H1 (cell line): ENCODE results near the gene PIP5K1B. TPM values are rescaled to one million over a fixed set of nuclear protein-coding genes. Genes with fewer than 3 reads are reported as not detected.

Experiments
- CTCF ChIA-PET: fragments of 300-600 bp; sonication (Branson Sonifier 250); formaldehyde crosslinking; loops from one replicate; lab custom pipeline; 2021; ENCODE audit not compliant: partially characterized antibody; lab: Charles Lee
- POLR2A ChIA-PET: fragments of 300-600 bp; sonication (Branson Sonifier 250); formaldehyde crosslinking; loops from one replicate; lab custom pipeline; 2021; ENCODE audit warnings: inconsistent platforms; ENCODE audit not compliant: partially characterized antibody; lab: Charles Lee
- DNase-seq, 2 experiments: peaks; one replicate each; pipeline versions ENCODE4 v3.0.0 to v3.0.0-alpha.2; 2010 to 2022; ENCODE audit warnings: low spot score in 2 of 2, low read depth in 1 of 2, mixed read lengths in 1 of 2
- FAIRE-seq: peaks from 2 replicates; lab custom pipeline; 2011; peaks lifted over from hg19 to GRCh38; lab: Jason Lieb, UNC
- H2AFZ ChIP-seq: 2 replicates; pipeline ENCODE4 v1.8.1; 2012; ENCODE audit warnings: low read length, inconsistent platforms
- H2AK5ac ChIP-seq: 2 replicates; pipeline ENCODE4 v1.6.1; 2013; ENCODE audit warnings: low read depth, low read length
- H2BK120ac ChIP-seq: replicated peaks from 2 replicates; pipeline ENCODE3; 2013; ENCODE audit warnings: low read depth, low read length, inconsistent platforms
- H2BK12ac ChIP-seq: 2 replicates; pipeline ENCODE4 v1.6.1; 2013; ENCODE audit warnings: low read depth, low read length
- H2BK15ac ChIP-seq: 2 replicates; pipeline ENCODE4 v1.6.1; 2013; ENCODE audit warnings: low read length
- H2BK20ac ChIP-seq: 2 replicates; pipeline ENCODE4 v1.6.1; 2013; ENCODE audit warnings: low read length
- H2BK5ac ChIP-seq: 2 replicates; pipeline ENCODE4 v1.6.1; 2013; ENCODE audit warnings: low read depth, low read length
- H3K14ac ChIP-seq: 2 replicates; pipeline ENCODE4 v1.6.1; 2013; ENCODE audit warnings: inconsistent platforms; ENCODE audit not compliant: insufficient read length
- H3K18ac ChIP-seq: 2 replicates; pipeline ENCODE4 v1.6.1; 2013; ENCODE audit warnings: low read length; ENCODE audit errors: extremely low read depth
- H3K23ac ChIP-seq: 2 replicates; pipeline ENCODE4 v1.6.1; 2013; ENCODE audit warnings: inconsistent platforms; ENCODE audit not compliant: insufficient read length
- H3K23me2 ChIP-seq: 2 replicates; pipeline ENCODE4 v1.6.1; 2013; ENCODE audit warnings: low read depth, low read length
- H3K27ac ChIP-seq: 2 replicates; pipeline ENCODE4 v1.6.1; 2011; ENCODE audit warnings: low read depth, low read length, inconsistent platforms
- H3K27me3 ChIP-seq, 4 experiments: replicated peaks in 1 of 4; 1 replicate in 1 of 4; 2 replicates in 3 of 4; pipeline versions ENCODE4 v1.6.1 to v1.8.1; 2011 to 2013; ENCODE audit warnings: low read length in 3 of 4, mild to moderate bottlenecking in 3 of 4, inconsistent platforms in 2 of 4, mixed read lengths in 2 of 4, moderate library complexity in 1 of 4; ENCODE audit not compliant: control insufficient read depth in 3 of 4, insufficient read depth in 3 of 4; ENCODE audit errors: extremely low read depth in 1 of 4
- H3K36me3 ChIP-seq, 4 experiments: 2 replicates each; pipeline versions ENCODE4 v1.6.1 to v1.8.1; 2011 to 2013; ENCODE audit warnings: mild to moderate bottlenecking in 4 of 4, low read length in 3 of 4, moderate library complexity in 2 of 4, control low read depth in 1 of 4, inconsistent platforms in 1 of 4; ENCODE audit not compliant: insufficient read depth in 4 of 4, control insufficient read depth in 2 of 4
- H3K4ac ChIP-seq: replicated peaks from 2 replicates; pipeline ENCODE3; 2013; ENCODE audit warnings: low read length, low read depth, mixed read lengths, inconsistent platforms; ENCODE audit not compliant: insufficient read length
- H3K4me1 ChIP-seq, 4 experiments: replicated peaks in 1 of 4; 1 replicate in 1 of 4; 2 replicates in 3 of 4; pipeline versions ENCODE4 v1.6.1 to v1.8.1; 2011 to 2013; ENCODE audit warnings: low read length in 3 of 4, inconsistent platforms in 2 of 4, mixed read lengths in 1 of 4; ENCODE audit not compliant: insufficient read depth in 4 of 4, control insufficient read depth in 3 of 4
- H3K4me2 ChIP-seq, 2 experiments: 2 replicates each; pipeline versions ENCODE4 v1.6.1 to v1.8.1; 2011 to 2013; ENCODE audit warnings: low read depth in 2 of 2, low read length in 2 of 2, control low read depth in 1 of 2, inconsistent platforms in 1 of 2, mild to moderate bottlenecking in 1 of 2; ENCODE audit not compliant: insufficient read depth in 1 of 2
- H3K4me3 ChIP-seq, 4 experiments: fragments of 200-600, 300-600 bp in 1 of 4; sonication (generic), shearing (Covaris generic), sonication (Bioruptor Twin) in 1 of 4; 2 replicates each; pipeline versions ENCODE4 v1.5.1 to v1.8.1; 2011 to 2016; ENCODE audit warnings: low read length in 4 of 4, low read depth in 3 of 4, control low read depth in 2 of 4, inconsistent platforms in 2 of 4, mild to moderate bottlenecking in 2 of 4, mixed read lengths in 1 of 4, moderate library complexity in 1 of 4; ENCODE audit not compliant: insufficient read depth in 2 of 4; ENCODE audit errors: extremely low read depth in 1 of 4
- H3K56ac ChIP-seq: replicated peaks from 2 replicates; pipeline ENCODE3; 2013; ENCODE audit warnings: low read depth, mild to moderate bottlenecking, mixed read lengths, low read length, inconsistent platforms; ENCODE audit not compliant: insufficient read length
- H3K79me1 ChIP-seq: 2 replicates; pipeline ENCODE4 v1.6.1; 2013; ENCODE audit warnings: low read depth, low read length, control low read depth
- H3K79me2 ChIP-seq, 2 experiments: 2 replicates each; pipeline versions ENCODE4 v1.6.1 to v1.8.1; 2012 to 2013; ENCODE audit warnings: low read length in 2 of 2, mild to moderate bottlenecking in 2 of 2, inconsistent platforms in 1 of 2; ENCODE audit not compliant: insufficient read depth in 2 of 2, control insufficient read depth in 1 of 2
- H3K9ac ChIP-seq, 4 experiments: replicated peaks in 1 of 4; 1 replicate in 1 of 4; 2 replicates in 3 of 4; pipeline versions ENCODE4 v1.6.1 to v1.8.1; 2011 to 2013; ENCODE audit warnings: low read depth in 3 of 4, low read length in 3 of 4, control low read depth in 2 of 4, mild to moderate bottlenecking in 2 of 4, moderate library complexity in 2 of 4, inconsistent platforms in 1 of 4; ENCODE audit errors: extremely low read depth in 1 of 4
- H3K9me3 ChIP-seq, 2 experiments: 2 replicates each; pipeline versions ENCODE4 v1.6.1 to v1.8.1; 2012 to 2013; ENCODE audit warnings: mild to moderate bottlenecking in 2 of 2, moderate library complexity in 2 of 2, control low read depth in 1 of 2, inconsistent platforms in 1 of 2, low read depth in 1 of 2, low read length in 1 of 2, mixed read lengths in 1 of 2; ENCODE audit not compliant: insufficient read depth in 2 of 2
- H4K20me1 ChIP-seq, 2 experiments: replicated peaks in 1 of 2; 2 replicates each; pipeline versions ENCODE3 to v1.8.1; 2011 to 2013; ENCODE audit warnings: inconsistent platforms in 2 of 2, low read length in 2 of 2, mild to moderate bottlenecking in 1 of 2; ENCODE audit not compliant: insufficient read depth in 2 of 2, control insufficient read depth in 1 of 2
- H4K5ac ChIP-seq: 2 replicates; pipeline ENCODE4 v1.6.1; 2013; ENCODE audit warnings: low read length, low read depth, mixed read lengths, inconsistent platforms; ENCODE audit not compliant: insufficient read length
- H4K8ac ChIP-seq: 2 replicates; pipeline ENCODE4 v1.8.0; 2013; ENCODE audit warnings: mild to moderate bottlenecking, moderate library complexity, low read length, inconsistent platforms; ENCODE audit not compliant: insufficient read depth; ENCODE audit errors: extremely low read depth
- H4K91ac ChIP-seq: replicated peaks from 2 replicates; pipeline ENCODE3; 2013; ENCODE audit warnings: low read length, mixed read lengths, inconsistent platforms; ENCODE audit not compliant: insufficient read length
- BCL11A ChIP-seq, 2 experiments: IDR thresholded peaks; one replicate each; pipeline ENCODE4 v1.6.1; 2011; ENCODE audit warnings: low read depth in 2 of 2, low read length in 2 of 2, mild to moderate bottlenecking in 2 of 2
- BRCA1 ChIP-seq: IDR thresholded peaks from 2 replicates; pipeline ENCODE4 v1.6.1; 2012; ENCODE audit warnings: low read depth, low read length, improper control_type of control experiment
- CBX8 ChIP-seq: fragments of 300-800, 300-1000 bp; sonication (generic); IDR thresholded peaks from 2 replicates; pipeline ENCODE4 v1.7.1; 2016; ENCODE audit warnings: low read depth, low read length, borderline replicate concordance
- CHD2 ChIP-seq: IDR thresholded peaks from 2 replicates; pipeline ENCODE4 v1.6.1; 2012; ENCODE audit warnings: low read length, improper control_type of control experiment
- EP300 ChIP-seq, 2 experiments: IDR thresholded peaks; 1 replicate in 1 of 2; 2 replicates in 1 of 2; pipeline ENCODE4 v1.6.1; 2011 to 2012; ENCODE audit warnings: low read depth in 2 of 2, low read length in 2 of 2, mild to moderate bottlenecking in 2 of 2, borderline replicate concordance in 1 of 2, inconsistent platforms in 1 of 2, moderate library complexity in 1 of 2
- GTF2F1 ChIP-seq: IDR thresholded peaks from 2 replicates; pipeline ENCODE4 v1.6.1; 2012; ENCODE audit warnings: low read depth, low read length, improper control_type of control experiment, borderline replicate concordance
- PHF8 ChIP-seq: fragments of 200-600 bp; sonication (generic); conservative IDR thresholded peaks from 2 replicates; pipeline ENCODE4 v1.7.1; 2012; ENCODE audit warnings: low read depth, mild to moderate bottlenecking, inconsistent platforms, low read length, moderate library complexity
- SIRT6 ChIP-seq: IDR thresholded peaks from one replicate; pipeline ENCODE4 v1.7.1; 2012; ENCODE audit warnings: low read length, inconsistent platforms
- SIX5 ChIP-seq: IDR thresholded peaks from 2 replicates; pipeline ENCODE4 v1.6.1; 2011; ENCODE audit warnings: mild to moderate bottlenecking, low read depth, low read length
- SP2 ChIP-seq: IDR thresholded peaks from 2 replicates; pipeline ENCODE4 v1.6.1; 2012; ENCODE audit warnings: mild to moderate bottlenecking, low read length, inconsistent platforms
- TAF1 ChIP-seq: IDR thresholded peaks from 2 replicates; pipeline ENCODE4 v1.6.1; 2011; ENCODE audit warnings: mild to moderate bottlenecking, low read depth, low read length
- WGBS, 2 experiments: shearing (Covaris generic) in 1 of 2; methylation state at CpG; one replicate each; pipeline versions ENCODE4 v1.1.6 to v1.1.7; 2013 to 2015; ENCODE audit warnings: low lambda C conversion rate in 2 of 2, mixed read lengths in 2 of 2, inconsistent platforms in 1 of 2, low coverage in 1 of 2, missing lambda C conversion rate in 1 of 2; ENCODE audit not compliant: insufficient replicate concordance in 2 of 2, insufficient coverage in 1 of 2, insufficient read length in 1 of 2; ENCODE audit errors: extremely low coverage in 1 of 2, missing lambda C conversion rate in 1 of 2; 5-methylcytosine and 5-hydroxymethylcytosine counted together
- polyA plus RNA-seq, 7 experiments: library from polyadenylated mRNA; depleted of rRNA in 3 of 7; stranded (reverse) in 5 of 7; unstranded in 2 of 7; fragments of >200 nt in 5 of 7; fragments of 200-250 nt in 2 of 7; gene quantifications; 1 replicate in 5 of 7; 2 replicates in 1 of 7; 4 replicates in 1 of 7; pipeline versions ENCODE4 v1.2.1 to v1.2.3, GENCODE V29; 2011 to 2013; ENCODE audit warnings: missing spikeins in 2 of 7, mixed read lengths in 2 of 7
- total RNA-seq: library from RNA; stranded (reverse); fragmentation: NEBNext Ultra II Directional; extraction: Animal tissue kit (Norgen Biotek cat#: 25700); gene quantifications from 2 replicates; pipeline ENCODE4 v1.2.1, GENCODE V29; 2021

PIP5K1B gene
- total and polyA plus RNA-seq, 2 of the 8 experiments (the other 6 are each of a cell fraction or from before 2014, with no cell fraction given) = 4.7 to 7.7 TPM

- DNase-seq = no peak
- H3K18ac ChIP-seq = no peak overlapping the region
- no peak overlapping the region for H3K9ac ChIP-seq
- H3K4me2 ChIP-seq = no peak overlapping the region
- H4K8ac ChIP-seq = no peak overlapping the region
- no peak overlapping the region for H2AFZ ChIP-seq
- no peak overlapping the region for H3K4ac ChIP-seq
- H4K91ac ChIP-seq = no peak overlapping the region
- H3K14ac ChIP-seq = no peak overlapping the region
- no peak for FAIRE-seq
- H3K4me3 ChIP-seq = no peak overlapping the region
- no peak overlapping the region for H2AK5ac ChIP-seq
- no peak overlapping the region for H2BK20ac ChIP-seq
- no peak for TF ChIP-seq PHF8
- TF ChIP-seq TAF1 = no peak
- TF ChIP-seq EP300 (IDR thresholded peaks at IDR 0.05; ENCODE audit: borderline replicate concordance in 1 of 2, low read depth in 2 of 2, low read length in 2 of 2) = no peak
- no peak for TF ChIP-seq BCL11A (IDR thresholded peaks at IDR 0.05; ENCODE audit: low read depth in 2 of 2, low read length in 2 of 2)
- no peak for TF ChIP-seq BRCA1
- TF ChIP-seq CHD2 = no peak
- TF ChIP-seq SP2 = no peak
- TF ChIP-seq SIX5 = no peak
- no peak for TF ChIP-seq GTF2F1
- no peak for TF ChIP-seq SIRT6
- TF ChIP-seq CBX8 = no peak
- no peaks in the 10 kb centered on the region for H3K79me1 ChIP-seq
- H3K27me3 ChIP-seq = no peaks in the 10 kb centered on the region
- H3K9me3 ChIP-seq = no peaks in the 10 kb centered on the region
- no peaks in the 10 kb centered on the region for H3K36me3 ChIP-seq
- no peak overlapping the region for H4K5ac ChIP-seq
- ChIA-PET CTCF (interaction anchor here (0.6 kb wide), 1 partner anchor 72 kb away, joined by 3 read pairs; no protein-coding TSS in a partner anchor), POLR2A (interaction anchor here (0.6 kb wide), 1 partner anchor 138 kb away, joined by 3 read pairs; no protein-coding TSS in a partner anchor)
- no peak overlapping the region for H2BK15ac ChIP-seq
- H3K4me1 ChIP-seq = no peaks in the 10 kb centered on the region
- H2BK120ac ChIP-seq = no peak overlapping the region
- H3K27ac ChIP-seq = no peak overlapping the region
- no peak overlapping the region for H2BK12ac ChIP-seq
- H3K79me2 ChIP-seq = no peaks in the 10 kb centered on the region
- WGBS, 2 experiments = 87% methylated on average over 2 of the region's 2 CpGs; no CpG with 5 or more reads in 1 of the 2 experiments
- H4K20me1 ChIP-seq = no peaks in the 10 kb centered on the region
- no peak overlapping the region for H3K23ac ChIP-seq
- no peak overlapping the region for H2BK5ac ChIP-seq
- H3K23me2 ChIP-seq = no peaks in the 10 kb centered on the region
- H3K56ac ChIP-seq = no peak overlapping the region
Measured at GRCh38 chr9:68919661-68920060, 214.6 kb downstream of the PIP5K1B start.
